ENCODE data around the gene GFY.

Gene GFY

DNA sequence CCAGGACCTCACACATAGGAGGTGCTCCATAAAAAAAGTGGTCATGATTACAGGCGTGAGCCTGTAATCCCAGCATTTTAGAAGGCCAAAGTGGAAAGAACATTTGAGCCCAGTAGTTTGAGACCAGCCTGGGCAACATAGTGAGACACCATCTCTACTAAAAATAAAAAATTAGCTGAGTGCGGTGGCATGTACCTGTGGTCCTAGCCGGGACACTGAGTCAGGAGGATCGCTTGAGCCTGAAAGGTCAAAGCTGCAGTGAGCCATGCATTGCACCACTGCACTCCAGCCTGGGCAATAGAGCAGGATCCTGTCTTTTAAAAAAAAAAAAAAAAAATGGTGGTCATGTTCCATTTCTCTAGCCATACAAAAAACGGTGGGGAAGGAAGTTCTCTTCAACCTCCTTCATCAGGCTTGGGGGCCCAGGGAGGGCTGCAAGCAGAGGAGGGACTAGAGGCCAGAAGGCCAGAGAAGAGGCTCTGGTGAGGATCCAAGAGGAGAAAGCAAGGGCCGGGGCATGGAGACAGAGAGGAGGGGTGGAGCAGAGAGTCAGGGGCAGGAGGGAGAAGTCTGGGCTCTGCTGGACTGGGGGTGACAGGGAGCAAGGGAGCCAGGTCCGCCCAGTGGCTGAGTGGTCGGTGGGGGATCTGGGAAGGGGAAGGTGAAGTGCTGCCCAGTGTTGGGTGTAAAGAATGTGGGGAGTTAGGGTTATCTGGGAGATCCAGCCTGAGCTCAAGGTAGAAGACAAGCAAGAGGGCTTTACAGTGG is 28.3 kb upstream of the GFY start:
- in situ Hi-C loops (cut with MboI; ENCODE audit: low sequenced_read_pairs, unreplicated experiment): no loop called here
- TF ChIP-seq, protein P1, sequence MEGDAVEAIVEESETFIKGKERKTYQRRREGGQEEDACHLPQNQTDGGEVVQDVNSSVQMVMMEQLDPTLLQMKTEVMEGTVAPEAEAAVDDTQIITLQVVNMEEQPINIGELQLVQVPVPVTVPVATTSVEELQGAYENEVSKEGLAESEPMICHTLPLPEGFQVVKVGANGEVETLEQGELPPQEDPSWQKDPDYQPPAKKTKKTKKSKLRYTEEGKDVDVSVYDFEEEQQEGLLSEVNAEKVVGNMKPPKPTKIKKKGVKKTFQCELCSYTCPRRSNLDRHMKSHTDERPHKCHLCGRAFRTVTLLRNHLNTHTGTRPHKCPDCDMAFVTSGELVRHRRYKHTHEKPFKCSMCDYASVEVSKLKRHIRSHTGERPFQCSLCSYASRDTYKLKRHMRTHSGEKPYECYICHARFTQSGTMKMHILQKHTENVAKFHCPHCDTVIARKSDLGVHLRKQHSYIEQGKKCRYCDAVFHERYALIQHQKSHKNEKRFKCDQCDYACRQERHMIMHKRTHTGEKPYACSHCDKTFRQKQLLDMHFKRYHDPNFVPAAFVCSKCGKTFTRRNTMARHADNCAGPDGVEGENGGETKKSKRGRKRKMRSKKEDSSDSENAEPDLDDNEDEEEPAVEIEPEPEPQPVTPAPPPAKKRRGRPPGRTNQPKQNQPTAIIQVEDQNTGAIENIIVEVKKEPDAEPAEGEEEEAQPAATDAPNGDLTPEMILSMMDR (IDR thresholded peaks at IDR 0.05; ENCODE audit: borderline replicate concordance, control extremely low read depth, extremely low read depth, insufficient read depth, missing control alignments): no peak
- no peak for DNase-seq (ENCODE audit: low spot score)

DNA sequence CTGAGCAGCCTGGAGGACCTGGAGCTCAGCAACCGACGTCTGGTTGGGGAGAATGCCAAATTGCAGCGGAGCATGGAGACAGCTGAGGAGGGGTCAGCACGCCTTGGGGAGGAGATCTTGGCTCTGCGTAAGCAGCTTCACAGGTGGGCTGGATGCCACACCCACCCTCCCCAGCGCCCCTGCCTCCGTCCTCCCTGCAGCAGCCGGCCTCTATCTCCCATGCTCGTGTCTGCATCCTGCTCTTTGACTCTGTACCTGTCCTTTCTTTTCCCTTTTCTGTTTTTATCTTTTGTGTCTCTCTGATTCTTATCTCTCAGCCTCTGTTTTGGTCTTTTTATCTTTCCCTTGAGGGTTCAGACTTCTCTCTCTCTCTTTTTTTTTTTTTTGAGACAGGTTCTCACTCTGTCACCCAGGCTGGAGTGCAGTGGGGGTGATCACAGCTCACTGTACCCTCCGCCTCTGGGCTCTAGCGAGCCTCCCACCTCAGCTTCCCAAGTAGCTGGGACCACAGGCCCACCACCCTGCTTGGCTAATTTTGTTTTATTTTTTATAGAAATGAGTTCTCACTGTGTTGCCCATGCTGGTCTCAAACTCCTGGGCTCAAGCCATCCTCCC is 27.1 kb upstream of the GFY start:
- no peak for DNase-seq (ENCODE audit: low spot score)
- in situ Hi-C loops (cut with MboI; ENCODE audit: low sequenced_read_pairs, unreplicated experiment): no loop called here
- TF ChIP-seq, protein P1 (IDR thresholded peaks at IDR 0.05; ENCODE audit: borderline replicate concordance, control extremely low read depth, extremely low read depth, insufficient read depth, missing control alignments): no peak

DNA sequence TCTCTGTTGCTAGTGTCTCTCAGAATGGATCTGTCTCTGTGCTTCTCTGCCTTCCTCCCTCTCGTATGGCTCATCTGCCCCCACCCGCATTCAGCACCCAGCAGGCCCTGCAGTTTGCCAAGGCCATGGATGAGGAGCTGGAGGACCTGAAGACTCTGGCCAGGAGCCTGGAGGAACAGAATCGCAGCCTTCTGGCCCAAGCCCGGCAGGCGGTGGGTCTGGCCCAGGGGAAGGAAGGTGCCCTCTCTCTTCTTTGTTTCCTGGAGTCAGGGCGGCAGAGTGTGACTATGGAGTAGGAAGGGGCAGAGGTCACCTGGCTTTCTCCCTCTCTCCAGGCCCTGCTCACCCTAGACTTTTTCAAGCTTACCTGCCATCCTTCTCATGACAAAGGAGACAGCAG is 26.3 kb upstream of the GFY start:
- TF ChIP-seq, protein P1 (IDR thresholded peaks at IDR 0.05; ENCODE audit: borderline replicate concordance, control extremely low read depth, extremely low read depth, insufficient read depth, missing control alignments): no peak
- in situ Hi-C loops (cut with MboI; ENCODE audit: low sequenced_read_pairs, unreplicated experiment): no loop called here

DNA sequence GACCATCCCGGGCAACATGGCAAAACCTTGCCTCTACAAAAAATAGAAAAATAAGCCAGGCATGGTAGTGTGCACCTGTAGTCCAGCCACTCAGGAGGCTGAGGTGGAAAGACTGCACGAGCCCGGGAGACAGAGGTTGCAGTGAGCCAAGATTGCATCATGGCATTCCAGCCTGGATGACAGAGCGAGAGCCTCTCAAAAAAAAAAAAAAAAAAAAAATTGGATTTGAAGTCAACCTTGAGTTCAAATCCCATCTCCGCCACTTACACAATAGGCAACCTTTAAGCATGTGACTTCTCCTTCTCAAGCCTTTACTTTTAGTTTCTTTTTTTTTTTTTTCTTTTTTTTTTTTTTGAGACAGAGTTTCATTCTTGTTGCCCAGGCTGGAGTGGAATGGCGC is 25.2 kb upstream of the GFY start:
- no peak for DNase-seq (ENCODE audit: low spot score)
- in situ Hi-C loops (cut with MboI; ENCODE audit: low sequenced_read_pairs, unreplicated experiment): no loop called here
- TF ChIP-seq, protein P1 (IDR thresholded peaks at IDR 0.05; ENCODE audit: borderline replicate concordance, control extremely low read depth, extremely low read depth, insufficient read depth, missing control alignments): no peak

More for the DNA sequence above, 26.3 kb upstream of the GFY start:
- DNase-seq (ENCODE audit: low spot score): no peak

DNA sequence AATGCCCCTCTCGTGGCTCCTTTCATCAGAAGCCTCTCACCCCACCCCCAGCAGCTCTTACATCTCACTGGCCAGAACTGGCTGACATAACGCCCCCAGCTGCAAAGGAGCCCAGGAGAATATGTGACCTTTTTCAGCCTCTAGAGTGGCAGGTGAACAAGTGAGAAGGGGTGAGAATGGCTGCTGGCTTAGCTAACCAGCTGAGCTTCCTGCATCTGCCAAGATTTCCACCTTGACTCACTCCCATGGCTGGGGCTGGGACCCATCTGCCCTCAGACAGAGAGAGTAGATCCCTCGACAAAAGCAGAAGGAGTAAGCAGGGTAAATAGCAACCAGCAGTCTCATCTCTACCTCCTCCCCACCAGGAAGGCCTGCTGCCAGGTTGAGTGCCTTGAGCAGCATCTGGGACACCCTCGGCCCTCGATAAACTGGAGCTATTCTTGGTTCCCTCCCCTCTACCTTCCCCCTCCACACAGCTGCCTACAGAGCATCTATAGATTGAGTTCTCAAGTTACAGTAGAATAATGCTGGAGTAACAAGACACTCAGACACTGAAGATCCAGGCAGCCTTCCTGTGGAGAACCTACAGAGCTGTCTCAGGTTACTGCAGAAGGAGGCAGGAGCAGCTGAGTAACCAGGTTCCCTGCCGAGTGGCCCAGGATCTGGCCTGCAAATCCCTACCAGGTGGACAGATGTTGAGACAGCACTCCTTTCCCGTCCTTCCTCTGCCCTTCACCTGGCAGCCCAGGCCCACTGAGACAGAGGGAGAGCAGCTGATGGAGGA is 21.6 kb upstream of the GFY start:
- DNase-seq (ENCODE audit: low spot score): no peak
- in situ Hi-C loops (cut with MboI; ENCODE audit: low sequenced_read_pairs, unreplicated experiment): no loop called here

DNA sequence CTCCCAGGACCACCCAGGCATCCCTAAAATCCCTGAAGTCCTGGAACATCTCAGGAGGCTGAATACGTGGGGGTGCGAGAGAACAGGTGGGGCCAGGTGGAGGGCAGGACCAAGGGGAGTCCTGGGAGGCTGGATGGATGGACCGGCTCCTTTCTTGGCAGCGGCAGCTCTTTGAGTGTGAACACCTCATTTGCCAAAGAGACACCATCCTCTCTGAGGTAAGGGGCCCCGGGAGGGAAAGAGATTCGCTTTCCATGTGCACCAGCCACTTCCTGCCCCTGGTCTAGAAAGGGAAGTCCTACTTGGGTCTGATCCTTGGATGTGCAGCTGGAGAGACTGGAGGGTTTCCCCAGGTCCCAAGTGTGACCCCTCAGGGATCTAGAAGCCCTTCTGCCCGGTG is 18.1 kb upstream of the GFY start:
- in situ Hi-C loops (cut with MboI; ENCODE audit: low sequenced_read_pairs, unreplicated experiment): no loop called here
- TF ChIP-seq, protein P1 (IDR thresholded peaks at IDR 0.05; ENCODE audit: borderline replicate concordance, control extremely low read depth, extremely low read depth, insufficient read depth, missing control alignments): no peak
- DNase-seq (ENCODE audit: low spot score): no peak

More for the DNA sequence above, 21.6 kb upstream of the GFY start:
- TF ChIP-seq, protein P1 (IDR thresholded peaks at IDR 0.05; ENCODE audit: borderline replicate concordance, control extremely low read depth, extremely low read depth, insufficient read depth, missing control alignments): no peak
